ENCODE data around the gene ARHGEF7.

GRCh38 chr13:111122631-111123030, 7.5 kb downstream of the ARHGEF7 start:
- TF ChIP-seq CTCF (conservative IDR thresholded peaks at IDR 0.05; ENCODE audit: low read length) (no peak), EZH2phosphoT487 (IDR thresholded peaks at IDR 0.05; ENCODE audit: borderline replicate concordance) (no peak)
